ENCODE data around the gene SLC39A1. TPM values are rescaled to one million over a fixed set of nuclear protein-coding genes. Genes with fewer than 3 reads are reported as not detected.
"Not testable (repeated sequence)": the region's sequence is repeated elsewhere in the genome, so short reads cannot be mapped to it uniquely, and the experiment has no call there.

Gene SLC39A1, protein sequence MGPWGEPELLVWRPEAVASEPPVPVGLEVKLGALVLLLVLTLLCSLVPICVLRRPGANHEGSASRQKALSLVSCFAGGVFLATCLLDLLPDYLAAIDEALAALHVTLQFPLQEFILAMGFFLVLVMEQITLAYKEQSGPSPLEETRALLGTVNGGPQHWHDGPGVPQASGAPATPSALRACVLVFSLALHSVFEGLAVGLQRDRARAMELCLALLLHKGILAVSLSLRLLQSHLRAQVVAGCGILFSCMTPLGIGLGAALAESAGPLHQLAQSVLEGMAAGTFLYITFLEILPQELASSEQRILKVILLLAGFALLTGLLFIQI
- total RNA-seq (2021; fragmentation: NEBNext Ultra II Directional; extraction: Animal tissue kit (Norgen Biotek cat#: 25700)) = 10 to 100 TPM; 88.8 to 95.7 (median 93.0) TPM
- long read RNA-seq, transcript SLC39A1-203 (4 exons, 2,398 nt) = minor isoform, 9 of 178 reads
- long read RNA-seq, transcript SLC39A1-202 (4 exons, 2,084 nt) = major isoform, 122 of 178 reads
- long read RNA-seq, transcript SLC39A1-204 (3 exons, 2,723 nt) = minor isoform, 18 of 178 reads
- long read RNA-seq, transcript SLC39A1-211 (4 exons, 2,322 nt) = minor isoform, 15 of 178 reads
- long read RNA-seq, partial matches to known transcripts = 10 of 178 reads
- long read RNA-seq, other reads (novel, unspliced or antisense) = 4 of 178 reads

DNA sequence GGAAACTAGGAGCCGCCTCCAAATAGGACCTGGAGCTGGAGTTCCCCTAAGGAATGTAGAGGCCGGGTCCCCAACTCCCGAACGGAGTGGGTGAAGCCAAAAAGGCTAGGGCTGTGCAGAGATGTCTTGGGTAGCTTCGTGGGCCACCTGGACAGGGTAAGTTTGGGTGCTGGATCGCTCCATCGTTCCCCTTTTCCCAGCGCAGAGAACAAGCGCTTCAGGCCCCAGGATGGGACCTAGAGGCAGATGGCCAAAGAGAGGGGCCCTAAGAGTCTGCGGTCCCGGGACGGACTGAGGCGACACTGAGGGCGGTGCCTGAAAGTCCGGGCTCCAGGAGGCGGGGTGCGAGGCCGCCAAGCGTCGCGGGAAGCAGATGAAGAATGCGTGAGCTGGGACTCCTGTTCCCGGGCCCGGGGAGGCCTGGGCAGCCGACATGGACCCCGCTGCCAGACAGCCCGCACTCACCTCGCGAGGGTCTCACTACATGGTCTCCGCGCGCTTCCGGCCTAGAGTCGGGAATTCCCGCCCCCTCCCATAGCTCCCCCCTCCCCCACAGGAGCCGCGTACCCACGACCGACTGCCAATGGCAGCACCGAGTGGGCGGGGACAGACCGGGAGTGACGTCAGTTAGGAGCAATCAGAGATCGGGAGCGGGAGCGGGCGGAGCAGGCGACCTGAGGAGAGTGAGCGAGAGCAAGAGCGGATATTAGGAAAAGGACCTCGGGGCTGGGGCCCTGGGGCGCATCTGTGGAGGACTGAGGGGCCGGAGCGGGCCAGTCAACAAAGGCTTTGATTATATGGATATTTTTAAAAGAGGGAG is at the start of gene SLC39A1:
Gene SLC39A1, minus strand, starts transcription at position 508 of the 820 bp plus-strand sequence. CDS start 822 bp downstream, outside the sequence.
- H3K4me1 Mint-ChIP-seq (ENCODE audit: low read depth) = peaks cover 77% of the 10 kb centered on the region
- TF ChIP-seq, protein P1, sequence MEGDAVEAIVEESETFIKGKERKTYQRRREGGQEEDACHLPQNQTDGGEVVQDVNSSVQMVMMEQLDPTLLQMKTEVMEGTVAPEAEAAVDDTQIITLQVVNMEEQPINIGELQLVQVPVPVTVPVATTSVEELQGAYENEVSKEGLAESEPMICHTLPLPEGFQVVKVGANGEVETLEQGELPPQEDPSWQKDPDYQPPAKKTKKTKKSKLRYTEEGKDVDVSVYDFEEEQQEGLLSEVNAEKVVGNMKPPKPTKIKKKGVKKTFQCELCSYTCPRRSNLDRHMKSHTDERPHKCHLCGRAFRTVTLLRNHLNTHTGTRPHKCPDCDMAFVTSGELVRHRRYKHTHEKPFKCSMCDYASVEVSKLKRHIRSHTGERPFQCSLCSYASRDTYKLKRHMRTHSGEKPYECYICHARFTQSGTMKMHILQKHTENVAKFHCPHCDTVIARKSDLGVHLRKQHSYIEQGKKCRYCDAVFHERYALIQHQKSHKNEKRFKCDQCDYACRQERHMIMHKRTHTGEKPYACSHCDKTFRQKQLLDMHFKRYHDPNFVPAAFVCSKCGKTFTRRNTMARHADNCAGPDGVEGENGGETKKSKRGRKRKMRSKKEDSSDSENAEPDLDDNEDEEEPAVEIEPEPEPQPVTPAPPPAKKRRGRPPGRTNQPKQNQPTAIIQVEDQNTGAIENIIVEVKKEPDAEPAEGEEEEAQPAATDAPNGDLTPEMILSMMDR (IDR thresholded peaks at IDR 0.05) = no peak
- peak within 1 kb of the TSS; percentile 89 for H3K4me3 Mint-ChIP-seq
- H3K27ac Mint-ChIP-seq = peak within 1 kb of the TSS; percentile 87
- DNase-seq = peak; percentile 94
- H3K9me3 Mint-ChIP-seq = no peaks in the 10 kb centered on the region
- H3K27me3 Mint-ChIP-seq (ENCODE audit: insufficient read depth) = 0 out of 2 replicates have a peak, but pooled peaks cover 4% of the 10 kb centered on the region
- peaks cover 5% of the 10 kb centered on the region; the same call in 1 of the 2 replicates for H3K36me3 Mint-ChIP-seq (ENCODE audit: low read depth)

DNA sequence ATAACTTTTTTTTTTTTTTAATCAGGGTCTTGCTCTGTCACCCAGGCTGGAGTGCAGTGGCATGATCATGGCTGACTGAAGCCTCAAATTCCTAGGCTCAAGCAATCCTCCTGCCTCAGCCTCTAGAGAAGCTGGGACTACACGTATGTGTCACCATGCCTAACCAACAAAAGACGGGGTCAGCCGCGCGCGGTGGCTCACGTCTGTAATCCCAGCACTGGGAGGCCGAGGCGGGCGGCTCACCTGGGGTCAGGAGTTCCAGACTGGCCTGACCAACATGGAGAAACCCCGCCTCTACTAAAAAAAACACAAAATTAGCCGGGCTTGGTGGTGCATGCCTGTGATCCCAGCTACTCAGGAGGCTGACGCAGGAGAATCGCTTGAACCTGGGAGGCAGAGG is 49.2 kb upstream of the SLC39A1 start:
- peaks cover 10% of the 10 kb centered on the region for H3K4me1 Mint-ChIP-seq (ENCODE audit: low read depth)
- not testable (repeated sequence) for H3K9me3 Mint-ChIP-seq; DNase-seq; H3K4me3 Mint-ChIP-seq; H3K27ac Mint-ChIP-seq; H3K27me3 Mint-ChIP-seq (ENCODE audit: insufficient read depth); H3K36me3 Mint-ChIP-seq (ENCODE audit: low read depth)

DNA sequence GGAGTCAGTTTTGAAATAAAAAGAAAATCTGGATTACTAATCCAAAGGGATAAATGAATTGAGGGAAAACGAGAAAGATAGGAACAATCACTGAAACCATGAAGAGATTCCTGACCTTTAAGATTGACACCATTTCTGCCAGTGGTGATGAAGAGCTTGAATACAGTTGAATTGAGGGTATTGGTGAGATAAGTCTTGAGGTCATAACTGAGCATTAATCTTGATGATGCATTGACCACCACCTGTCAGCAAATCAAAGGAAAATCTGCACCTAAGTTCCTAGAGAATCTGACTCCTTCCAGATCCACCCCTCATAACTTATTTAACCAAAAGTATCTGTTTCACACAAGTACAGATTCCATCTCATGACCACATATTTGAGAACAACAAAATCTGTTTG is 48.8 kb upstream of the SLC39A1 start:
- Mint-ChIP-seq H3K36me3 (ENCODE audit: low read depth) (no peaks in the 10 kb centered on the region), H3K4me3 (no peak overlapping the region), H3K9me3 (no peaks in the 10 kb centered on the region), H3K27ac (no peak overlapping the region), H3K4me1 (ENCODE audit: low read depth) (peaks cover 10% of the 10 kb centered on the region), H3K27me3 (ENCODE audit: insufficient read depth) (peaks cover 1% of the 10 kb centered on the region; the same call in 1 of the 2 replicates)
- TF ChIP-seq, protein P1 (IDR thresholded peaks at IDR 0.05) = no peak
- DNase-seq = no peak

DNA sequence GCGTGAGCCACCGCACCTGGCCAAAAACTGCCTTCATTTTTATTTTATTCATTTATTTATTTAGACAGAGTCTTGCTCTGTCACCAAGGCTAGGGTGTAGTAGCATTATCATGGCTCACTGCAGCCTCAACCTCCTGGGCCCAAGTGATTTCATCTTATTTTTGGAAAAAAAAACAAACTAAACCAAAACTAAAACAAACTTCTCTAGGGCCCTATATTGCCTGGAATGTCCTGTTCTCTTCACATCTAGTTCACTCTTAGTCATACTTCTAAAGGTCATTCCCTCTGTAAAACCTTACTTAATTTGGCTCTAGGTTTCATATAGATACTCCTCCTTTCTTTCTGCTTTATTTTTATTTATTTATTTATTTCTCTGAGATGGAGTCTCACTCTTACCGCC is 42.8 kb upstream of the SLC39A1 start:
- H3K4me1 Mint-ChIP-seq (ENCODE audit: low read depth) = peaks cover 10% of the 10 kb centered on the region
- TF ChIP-seq, protein P1 (IDR thresholded peaks at IDR 0.05) = no peak
- H3K36me3 Mint-ChIP-seq (ENCODE audit: low read depth) = no peaks in the 10 kb centered on the region
- H3K27ac Mint-ChIP-seq = peak overlapping the region; percentile 61; the same call in 1 of the 2 replicates
- no peak overlapping the region for H3K4me3 Mint-ChIP-seq
- H3K9me3 Mint-ChIP-seq = no peaks in the 10 kb centered on the region
- H3K27me3 Mint-ChIP-seq (ENCODE audit: insufficient read depth) = no peaks in the 10 kb centered on the region
- DNase-seq = peak; percentile 63

DNA sequence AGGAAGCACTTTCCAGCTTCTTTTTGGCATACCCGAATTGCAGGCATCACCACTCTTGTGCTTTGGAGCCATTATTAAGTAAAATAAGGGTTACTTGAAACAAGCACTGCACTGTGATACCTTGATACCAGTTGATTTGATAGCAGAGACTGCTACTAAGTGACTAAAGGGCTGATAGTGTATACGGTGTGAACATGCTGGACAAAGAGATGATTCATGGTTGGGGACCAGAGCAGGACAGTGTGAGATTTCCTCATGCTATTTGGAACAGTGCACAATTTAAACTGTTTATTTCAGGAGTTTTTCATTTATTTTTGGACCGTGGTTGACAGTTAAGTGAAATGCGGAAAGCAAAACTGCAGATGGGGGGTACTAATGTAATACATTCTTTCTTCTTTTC is 37.1 kb upstream of the SLC39A1 start:
- Mint-ChIP-seq H3K4me3 (no peak overlapping the region), H3K27me3 (ENCODE audit: insufficient read depth) (no peaks in the 10 kb centered on the region; the same call in 1 of the 2 replicates), H3K9me3 (no peaks in the 10 kb centered on the region), H3K27ac (no peak overlapping the region), H3K36me3 (ENCODE audit: low read depth) (peaks cover 5% of the 10 kb centered on the region; the same call in 1 of the 2 replicates), H3K4me1 (ENCODE audit: low read depth) (peaks cover 19% of the 10 kb centered on the region)
- no peak for DNase-seq
- TF ChIP-seq, protein P1 (IDR thresholded peaks at IDR 0.05) = no peak

DNA sequence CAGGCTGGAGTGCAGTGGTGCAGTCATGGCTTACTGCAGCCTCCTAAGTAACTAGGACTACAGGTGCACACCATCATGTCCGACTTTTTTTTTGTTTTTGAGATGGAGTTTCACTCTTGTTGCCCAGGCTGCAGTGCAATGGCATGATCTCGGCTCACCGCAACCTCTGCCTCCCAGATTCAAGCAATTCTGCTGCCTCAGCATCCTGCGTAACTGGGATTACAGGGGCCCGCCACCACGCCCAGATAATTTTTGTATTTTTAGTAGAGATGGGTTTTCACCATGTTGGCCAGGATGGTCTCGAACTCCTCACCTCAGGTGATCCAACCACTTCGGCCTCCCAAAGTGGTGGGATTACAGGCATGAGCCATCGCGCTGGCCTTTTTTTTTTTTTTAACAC is 33.5 kb upstream of the SLC39A1 start:
- not testable (repeated sequence) for DNase-seq; H3K4me3 Mint-ChIP-seq; H3K27ac Mint-ChIP-seq; H3K9me3 Mint-ChIP-seq; H3K27me3 Mint-ChIP-seq (ENCODE audit: insufficient read depth)
- peaks cover 27% of the 10 kb centered on the region for H3K4me1 Mint-ChIP-seq (ENCODE audit: low read depth)
- peaks cover 23% of the 10 kb centered on the region for H3K36me3 Mint-ChIP-seq (ENCODE audit: low read depth)

All from HFFc6 (cell line).